GM12892 (cell line): ENCODE results near the gene PHACTR4.

Experiments
- POLR2A ChIP-seq: IDR thresholded peaks from 2 replicates; pipeline ENCODE4 v1.6.1; 2011; ENCODE audit warnings: low read depth, low read length, control low read depth
- POLR2AphosphoS5 ChIP-seq: IDR thresholded peaks from 2 replicates; pipeline ENCODE4 v1.6.1; 2011; ENCODE audit warnings: low read depth, low read length, control low read depth
- TAF1 ChIP-seq: IDR thresholded peaks from 2 replicates; pipeline ENCODE4 v1.6.1; 2011; ENCODE audit warnings: low read depth, mild to moderate bottlenecking, control low read depth, low read length, borderline replicate concordance

- TF ChIP-seq POLR2AphosphoS5 = no peak
- no peak for TF ChIP-seq POLR2A
- TF ChIP-seq TAF1 = no peak
Measured at GRCh38 chr1:28409090-28409489, 39.5 kb downstream of the PHACTR4 start.
